Fibroblast of skin of left quadriceps (primary cell): ENCODE measurements around the gene CDKN2AIP.

Experiments
- DNase-seq, 2 experiments: peaks; one replicate each; pipeline ENCODE4 v3.0.0-alpha.2; 2013; ENCODE audit warnings: low read depth in 2 of 2

Gene CDKN2AIP

DNA sequence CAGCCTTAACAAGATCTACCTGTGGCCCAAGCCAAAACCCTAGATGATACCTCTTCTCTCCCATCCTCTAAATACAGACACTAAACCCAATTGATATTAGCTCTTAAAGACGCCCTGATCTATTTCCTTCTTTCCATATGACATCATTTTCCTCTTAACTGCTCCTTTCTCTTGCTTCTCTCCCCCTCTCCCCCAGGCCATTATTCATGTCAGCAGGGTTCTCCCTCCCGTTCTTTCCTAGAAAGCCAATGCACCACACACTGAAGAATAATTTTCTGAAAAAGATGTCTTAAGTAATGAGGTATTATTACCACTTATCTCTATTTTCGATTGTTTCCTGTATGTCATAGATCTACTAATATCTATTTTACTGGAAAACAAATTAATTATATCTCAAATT is 50.7 kb downstream of the CDKN2AIP start:
- DNase-seq, result no peak
